ENCODE data around the gene PCDHGB7.
"Not testable (repeated sequence)": the region's sequence is repeated elsewhere in the genome, so short reads cannot be mapped to it uniquely, and the experiment has no call there.

PCDHGB7 gene

DNA sequence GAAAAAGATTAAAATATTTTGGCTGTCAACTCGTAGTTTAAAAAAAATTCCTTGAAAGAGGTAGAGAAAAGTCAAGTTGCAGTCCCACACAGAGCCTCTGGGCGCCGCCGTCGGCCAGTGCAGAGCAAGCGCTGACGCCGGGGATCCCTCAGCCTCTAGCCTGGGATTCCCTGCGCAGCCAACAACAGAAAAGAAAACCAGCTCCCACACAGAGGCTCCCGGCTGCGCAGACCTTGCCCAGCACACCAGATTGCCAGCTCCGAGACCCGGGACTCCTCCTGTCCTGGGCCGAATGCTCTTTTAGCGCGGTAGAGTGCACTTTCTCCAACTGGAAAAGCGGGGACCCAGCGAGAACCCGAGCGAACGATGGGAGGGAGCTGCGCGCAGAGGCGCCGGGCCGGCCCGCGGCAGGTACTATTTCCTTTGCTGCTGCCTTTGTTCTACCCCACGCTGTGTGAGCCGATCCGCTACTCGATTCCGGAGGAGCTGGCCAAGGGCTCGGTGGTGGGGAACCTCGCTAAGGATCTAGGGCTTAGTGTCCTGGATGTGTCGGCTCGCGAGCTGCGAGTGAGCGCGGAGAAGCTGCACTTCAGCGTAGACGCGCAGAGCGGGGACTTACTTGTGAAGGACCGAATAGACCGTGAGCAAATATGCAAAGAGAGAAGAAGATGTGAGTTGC, at the start of gene PCDHGB7:
PCDHGB7 (plus strand) TSS at position 184 of the 679 bp plus-strand sequence; CDS start at position 367, 183 bp downstream.
- peak; percentile 91 for TF ChIP-seq CTCF (IDR thresholded peaks at IDR 0.05; ENCODE audit: extremely low read depth, missing control alignments)

DNA sequence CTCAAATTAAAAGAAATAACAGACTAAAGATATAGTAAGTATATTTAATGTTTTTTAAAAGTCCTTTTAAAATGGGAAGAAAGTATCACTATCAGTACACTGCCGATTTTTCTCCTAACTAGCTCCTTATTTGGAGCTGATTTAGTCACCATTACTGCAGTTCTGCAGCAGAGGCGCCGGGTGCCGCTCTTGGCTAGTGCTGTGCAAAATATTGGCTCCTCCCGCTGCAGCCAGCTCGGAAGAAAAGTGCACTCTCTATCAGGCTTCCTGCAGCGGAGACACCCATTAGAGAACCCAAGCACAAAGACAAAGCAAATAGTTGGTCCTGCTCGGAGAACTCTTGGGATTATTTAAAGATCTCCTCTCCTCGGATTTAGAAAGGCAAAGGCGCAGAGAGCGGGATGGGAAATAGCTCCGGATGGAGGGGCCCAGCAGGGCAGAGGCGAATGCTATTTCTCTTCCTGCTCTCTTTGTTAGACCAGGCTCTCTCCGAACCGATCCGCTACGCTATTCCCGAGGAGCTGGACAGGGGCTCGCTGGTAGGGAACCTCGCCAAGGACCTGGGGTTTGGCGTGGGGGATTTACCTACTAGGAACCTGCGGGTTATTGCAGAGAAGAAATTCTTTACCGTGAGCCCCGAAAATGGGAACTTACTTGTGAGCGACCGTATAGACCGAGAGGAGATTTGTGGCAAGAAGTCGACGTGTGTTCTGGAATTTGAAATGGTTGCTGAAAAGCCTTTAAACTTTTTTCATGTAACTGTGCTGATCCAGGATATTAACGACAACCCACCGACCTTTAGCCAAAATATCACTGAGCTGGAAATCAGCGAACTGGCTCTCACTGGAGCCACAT, 47.3 kb upstream of the PCDHGB7 start, which contains the start of gene PCDHGB3:
PCDHGB3 (plus strand) TSS at position 249 of the 855 bp plus-strand sequence; CDS start at position 402, 153 bp downstream.
- DNase-seq (ENCODE audit: low spot score), result peak; percentile 86

More for the DNA sequence above, at the start of gene PCDHGB7:
- peak; percentile 88 for DNase-seq (ENCODE audit: low spot score)

GRCh38 chr5:141371572-141372475, 45.7 kb upstream of the PCDHGB7 start:
- no peak for TF ChIP-seq CTCF (IDR thresholded peaks at IDR 0.05; ENCODE audit: extremely low read depth, missing control alignments)

More for the DNA sequence above, 47.3 kb upstream of the PCDHGB7 start, which contains the start of gene PCDHGB3:
- peak; percentile 72 for TF ChIP-seq CTCF (IDR thresholded peaks at IDR 0.05; ENCODE audit: extremely low read depth, missing control alignments)

DNA sequence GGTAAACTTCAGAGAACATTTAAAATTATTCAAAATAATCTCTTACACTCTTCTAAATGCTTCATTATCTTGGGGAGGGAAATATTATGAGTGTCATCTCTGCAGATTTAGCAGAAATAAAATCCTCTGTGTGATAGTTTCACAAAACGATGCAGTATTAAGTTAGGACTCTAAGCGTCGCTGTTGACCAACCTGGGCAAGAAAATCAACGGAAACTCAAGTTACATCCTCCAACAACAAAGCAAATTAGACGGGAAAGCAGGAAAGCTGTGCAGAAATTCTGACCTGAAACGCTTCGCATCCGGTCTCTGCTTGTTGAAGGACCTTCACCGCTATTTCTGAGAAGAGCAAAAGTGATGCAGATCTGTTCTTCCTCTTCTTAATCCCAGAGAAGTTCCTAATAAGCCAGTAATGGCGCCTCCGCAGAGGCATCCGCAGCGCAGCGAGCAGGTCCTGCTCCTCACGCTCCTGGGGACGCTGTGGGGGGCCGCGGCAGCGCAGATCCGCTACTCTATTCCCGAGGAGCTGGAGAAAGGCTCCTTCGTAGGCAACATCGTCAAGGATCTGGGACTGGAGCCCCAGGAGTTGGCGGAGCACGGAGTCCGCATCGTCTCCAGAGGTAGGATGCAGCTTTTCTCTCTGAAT, 43.7 kb upstream of the PCDHGB7 start, which contains the start of gene PCDHGA6:
PCDHGA6 (plus strand) TSS at position 219 of the 645 bp plus-strand sequence; CDS start at position 412, 193 bp downstream.
- no peak for DNase-seq (ENCODE audit: low spot score)
- no peak for TF ChIP-seq CTCF (IDR thresholded peaks at IDR 0.05; ENCODE audit: extremely low read depth, missing control alignments)

More at GRCh38 chr5:141371572-141372475, 45.7 kb upstream of the PCDHGB7 start:
- DNase-seq (ENCODE audit: low spot score), result no peak

DNA sequence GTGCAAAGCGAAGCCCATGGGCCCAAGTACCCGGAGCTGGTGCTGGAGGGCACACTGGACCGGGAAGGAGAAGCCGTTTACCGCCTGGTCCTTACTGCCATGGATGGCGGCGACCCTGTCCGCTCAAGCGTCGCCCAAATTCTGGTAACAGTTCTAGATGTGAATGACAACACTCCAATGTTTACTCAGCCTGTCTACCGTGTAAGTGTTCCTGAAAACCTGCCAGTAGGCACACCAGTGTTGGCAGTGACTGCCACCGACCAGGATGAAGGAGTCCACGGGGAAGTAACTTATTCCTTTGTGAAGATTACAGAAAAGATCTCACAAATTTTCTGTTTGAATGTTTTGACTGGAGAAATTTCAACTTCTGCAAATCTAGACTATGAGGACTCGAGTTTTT, 42.9 kb upstream of the PCDHGB7 start:
- TF ChIP-seq CTCF (IDR thresholded peaks at IDR 0.05; ENCODE audit: extremely low read depth, missing control alignments), result no peak
- no peak for DNase-seq (ENCODE audit: low spot score)

DNA sequence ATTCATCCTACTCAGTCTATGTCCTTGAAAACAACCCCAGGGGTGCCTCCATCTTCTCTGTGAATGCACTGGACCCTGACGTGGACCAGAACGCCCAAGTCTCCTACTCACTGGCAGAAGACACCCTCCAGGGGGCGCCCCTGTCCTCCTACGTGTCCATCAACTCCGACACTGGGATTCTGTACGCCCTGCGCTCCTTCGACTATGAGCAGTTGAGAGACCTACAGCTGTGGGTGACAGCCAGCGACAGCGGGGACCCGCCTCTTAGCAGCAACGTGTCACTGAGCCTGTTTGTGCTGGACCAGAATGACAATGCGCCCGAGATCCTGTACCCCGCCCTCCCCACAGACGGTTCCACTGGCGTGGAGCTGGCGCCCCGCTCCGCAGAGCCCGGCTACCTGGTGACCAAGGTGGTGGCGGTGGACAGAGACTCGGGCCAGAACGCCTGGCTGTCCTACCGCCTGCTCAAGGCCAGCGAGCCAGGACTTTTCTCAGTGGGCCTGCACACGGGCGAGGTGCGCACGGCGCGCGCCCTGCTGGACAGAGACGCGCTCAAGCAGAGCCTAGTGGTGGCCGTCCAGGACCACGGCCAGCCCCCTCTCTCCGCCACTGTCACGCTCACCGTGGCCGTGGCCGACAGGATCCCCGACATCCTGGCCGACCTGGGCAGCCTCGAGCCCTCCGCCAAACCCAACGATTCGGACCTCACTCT, 41.9 kb upstream of the PCDHGB7 start:
- not testable (repeated sequence) for DNase-seq (ENCODE audit: low spot score)
